Kidney epithelial cell (primary cell): ENCODE results near the gene ZNRF2. TPM values are rescaled to one million over a fixed set of nuclear protein-coding genes. Genes with fewer than 3 reads are reported as not detected.

Experiments
- DNase-seq: peaks from one replicate; pipeline ENCODE4 v3.0.0-alpha.2; 2010; ENCODE audit warnings: low read depth
- H3K27me3 ChIP-seq: 2 replicates; pipeline ENCODE4 v1.6.0; 2011; ENCODE audit warnings: low read length; ENCODE audit not compliant: control insufficient read depth, insufficient read depth
- H3K36me3 ChIP-seq: 2 replicates; pipeline ENCODE4 v1.5.1; 2011; ENCODE audit warnings: low read length; ENCODE audit not compliant: control insufficient read depth, insufficient read depth
- H3K4me3 ChIP-seq: 2 replicates; pipeline ENCODE4 v1.5.1; 2011; ENCODE audit warnings: low read depth, mild to moderate bottlenecking, control low read depth, low read length
- CTCF ChIP-seq: IDR thresholded peaks from 2 replicates; pipeline ENCODE4 v1.5.1; 2011; ENCODE audit warnings: mild to moderate bottlenecking, moderate library complexity, low read length, control low read depth, inconsistent platforms; ENCODE audit not compliant: insufficient read depth, poor library complexity, severe bottlenecking
- total RNA-seq: library from RNA; depleted of rRNA; stranded (reverse); fragments of >200 nt; gene quantifications from 2 replicates; pipeline ENCODE4 v1.2.3, GENCODE V29; 2015

Gene ZNRF2
- total RNA-seq, 1 donor from 2014 or later, result 11.2 TPM

GRCh38 chr7:30353532-30353931 is 69.1 kb downstream of the ZNRF2 start:
- H3K27me3 ChIP-seq, result no peaks in the 10 kb centered on the region

GRCh38 chr7:30353932-30354607 is 69.7 kb downstream of the ZNRF2 start:
- no peak overlapping the region for H3K4me3 ChIP-seq
- DNase-seq, result no peak
- H3K36me3 ChIP-seq, result no peaks in the 10 kb centered on the region
- no peaks in the 10 kb centered on the region for H3K27me3 ChIP-seq
- TF ChIP-seq CTCF, result no peak

More at GRCh38 chr7:30353532-30353931, 69.1 kb downstream of the ZNRF2 start:
- TF ChIP-seq CTCF, result no peak
- Histone ChIP-seq H3K36me3 (no peaks in the 10 kb centered on the region), H3K4me3 (no peak overlapping the region)
- DNase-seq, result no peak

- Histone ChIP-seq H3K36me3 (no peaks in the 10 kb centered on the region), H3K27me3 (no peaks in the 10 kb centered on the region)
- DNase-seq, result no peak
Observed at GRCh38 chr7:30354791-30355190, 70.4 kb downstream of the ZNRF2 start.

GRCh38 chr7:30359957-30360356 is 75.6 kb downstream of the ZNRF2 start:
- H3K27me3 ChIP-seq, result no peaks in the 10 kb centered on the region
- no peak for DNase-seq
- no peaks in the 10 kb centered on the region for H3K36me3 ChIP-seq
- no peak overlapping the region for H3K4me3 ChIP-seq
- TF ChIP-seq CTCF, result no peak

More at GRCh38 chr7:30354791-30355190, 70.4 kb downstream of the ZNRF2 start:
- no peak for TF ChIP-seq CTCF
- no peak overlapping the region for H3K4me3 ChIP-seq

- DNase-seq, result no peak
- H3K4me3 ChIP-seq, result no peak overlapping the region
- no peak for TF ChIP-seq CTCF
- H3K27me3 ChIP-seq, result no peaks in the 10 kb centered on the region
- H3K36me3 ChIP-seq, result no peaks in the 10 kb centered on the region
Observed at GRCh38 chr7:30363778-30364563, 79.6 kb downstream of the ZNRF2 start.

- Histone ChIP-seq H3K4me3 (no peak overlapping the region), H3K27me3 (no peaks in the 10 kb centered on the region), H3K36me3 (no peaks in the 10 kb centered on the region)
- DNase-seq, result no peak
- TF ChIP-seq CTCF, result no peak
Observed at GRCh38 chr7:30364773-30365172, 80.4 kb downstream of the ZNRF2 start.
